Upper lobe of right lung (tissue), 1 donor: Measurements from ENCODE around the gene POC1A. TPM values are rescaled to one million over a fixed set of nuclear protein-coding genes. Genes with fewer than 3 reads are reported as not detected.
"Not testable (repeated sequence)": the region's sequence is repeated elsewhere in the genome, so short reads cannot be mapped to it uniquely, and the experiment has no call there.

Experiments used
- ATAC-seq: fragments of 200-7000 bp; cut with Tn5 transposase; one replicate; pipeline ENCODE4 v1.9.1; 2020; ENCODE audit warnings: mild to moderate bottlenecking, moderate library complexity
- DNase-seq: peaks from one replicate; pipeline ENCODE4 v3.0.0-alpha.2; 2020
- H3K27ac ChIP-seq: fragments of 200-600 bp; one replicate; pipeline ENCODE4 v1.8.0; 2022
- H3K27me3 ChIP-seq: fragments of 200-600 bp; one replicate; pipeline ENCODE4 v1.8.0; 2022; ENCODE audit warnings: mild to moderate bottlenecking
- H3K36me3 ChIP-seq: fragments of 200-600 bp; one replicate; pipeline ENCODE4 v1.8.0; 2022
- H3K4me1 ChIP-seq: fragments of 200-600 bp; one replicate; pipeline ENCODE4 v1.8.0; 2022
- H3K4me3 ChIP-seq: fragments of 200-600 bp; one replicate; pipeline ENCODE4 v1.8.0; 2022; ENCODE audit warnings: mild to moderate bottlenecking
- H3K9me3 ChIP-seq: fragments of 200-600 bp; one replicate; pipeline ENCODE4 v1.8.0; 2022
- CTCF ChIP-seq: fragments of 200-600 bp; IDR thresholded peaks from one replicate; pipeline ENCODE4 v1.8.0; 2022; ENCODE audit warnings: antibody characterized with exemption
- intact Hi-C: fragments of 100-400 bp; cut with DNase I; formaldehyde crosslinking; loops from one replicate; pipeline ENCODE4 v1.11.0; 2022
- total RNA-seq: library from RNA; stranded (reverse); fragmentation: NEBNext Ultra II Directional; extraction: Animal tissue kit (Norgen Biotek cat#: 25700); gene quantifications from one replicate; pipeline ENCODE4 v1.2.1, GENCODE V29; 2021
- donor health status: DM: no; HTN: yes; CAD: no; lungs with severe emphysema.

The POC1A gene
- total RNA-seq, 1 donor from 2014 or later, result 2.5 TPM

- Histone ChIP-seq H3K27me3 (no peaks in the 10 kb centered on the region), H3K36me3 (no peaks in the 10 kb centered on the region), H3K4me3 (no peak overlapping the region), H3K9me3 (no peaks in the 10 kb centered on the region), H3K4me1 (no peaks in the 10 kb centered on the region), H3K27ac (no peak overlapping the region)
- no peak for TF ChIP-seq CTCF
- ATAC-seq, result no peak
- no peak for DNase-seq
- intact Hi-C loops, result no loop called here
These were observed 18.1 kb upstream of the POC1A start for GRCh38 chr3:52172262-52172757.

GRCh38 chr3:52171514-52172261, 17.5 kb upstream of the POC1A start:
- intact Hi-C loops, result no loop called here
- Histone ChIP-seq H3K27ac (no peak overlapping the region), H3K4me3 (no peak overlapping the region), H3K36me3 (no peaks in the 10 kb centered on the region), H3K4me1 (no peaks in the 10 kb centered on the region), H3K27me3 (no peaks in the 10 kb centered on the region), H3K9me3 (no peaks in the 10 kb centered on the region)
- no peak for TF ChIP-seq CTCF
- DNase-seq (no peak), ATAC-seq (no peak)

GRCh38 chr3:52170217-52170616, 16.0 kb upstream of the POC1A start:
- DNase-seq, ATAC-seq, H3K4me1 ChIP-seq, H3K9me3 ChIP-seq, H3K36me3 ChIP-seq, intact Hi-C loops, H3K27me3 ChIP-seq, H3K4me3 ChIP-seq, H3K27ac ChIP-seq: not testable (repeated sequence)

GRCh38 chr3:52167240-52167639, 13.0 kb upstream of the POC1A start:
- Histone ChIP-seq H3K27me3 (no peaks in the 10 kb centered on the region), H3K9me3 (no peaks in the 10 kb centered on the region), H3K36me3 (no peaks in the 10 kb centered on the region), H3K4me1 (no peaks in the 10 kb centered on the region), H3K27ac (no peak overlapping the region), H3K4me3 (no peak overlapping the region)
- DNase-seq (no peak), ATAC-seq (no peak)
- intact Hi-C loops, result no loop called here
- TF ChIP-seq CTCF, result no peak

GRCh38 chr3:52162250-52162872, 8.1 kb upstream of the POC1A start:
- DNase-seq (no peak), ATAC-seq (no peak)
- no peaks in the 10 kb centered on the region for H3K9me3 ChIP-seq
- H3K4me3 ChIP-seq, result no peak overlapping the region
- no peaks in the 10 kb centered on the region for H3K4me1 ChIP-seq
- TF ChIP-seq CTCF, result no peak
- no peak overlapping the region for H3K27ac ChIP-seq
- H3K36me3 ChIP-seq, result no peaks in the 10 kb centered on the region
- H3K27me3 ChIP-seq, result no peaks in the 10 kb centered on the region
- intact Hi-C loops, result no loop called here

- TF ChIP-seq CTCF, result no peak
- DNase-seq (no peak), ATAC-seq (no peak)
- Histone ChIP-seq H3K9me3 (no peaks in the 10 kb centered on the region), H3K27ac (no peak overlapping the region), H3K36me3 (no peaks in the 10 kb centered on the region), H3K4me3 (no peak overlapping the region), H3K4me1 (peaks cover 4% of the 10 kb centered on the region), H3K27me3 (no peaks in the 10 kb centered on the region)
- intact Hi-C loops, result no loop called here
These were observed 5.3 kb upstream of the POC1A start for GRCh38 chr3:52159503-52159902.
